ENCODE data around the gene ANKRD31.

Gene ANKRD31

DNA sequence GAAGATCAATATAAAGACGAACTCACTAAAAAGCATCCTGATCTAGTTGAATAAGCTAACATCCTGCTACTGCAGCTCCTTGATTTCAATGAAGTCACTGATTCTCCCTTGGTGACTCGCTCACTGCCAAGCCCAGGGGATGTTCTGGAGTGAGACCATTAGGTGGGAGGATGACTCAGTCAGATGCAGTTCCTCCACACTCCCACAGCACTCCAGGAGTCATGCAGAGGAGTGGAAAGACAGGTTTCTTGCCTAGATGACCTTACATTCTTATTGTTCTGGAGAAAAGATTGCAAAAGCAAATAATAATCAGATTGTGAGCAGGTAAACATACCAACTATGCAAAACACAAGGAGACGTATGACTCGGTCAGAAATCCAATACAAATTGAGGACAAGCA is 199.6 kb downstream of the ANKRD31 start:
- no peak for TF ChIP-seq TAF1 (IDR thresholded peaks at IDR 0.05; ENCODE audit: low read depth, low read length)
- no peak for TF ChIP-seq POLR2A (IDR thresholded peaks at IDR 0.05; ENCODE audit: low read depth, low read length)
- TF ChIP-seq POLR2AphosphoS5 (IDR thresholded peaks at IDR 0.05; ENCODE audit: low read depth, low read length): no peak
- TF ChIP-seq PAX5 (IDR thresholded peaks at IDR 0.05; ENCODE audit: insufficient read depth, low read length, severe bottlenecking): no peak
- TF ChIP-seq SPI1 (IDR thresholded peaks at IDR 0.05; ENCODE audit: low read depth, low read length): no peak
- no peak for TF ChIP-seq POU2F2 (IDR thresholded peaks at IDR 0.05; ENCODE audit: low read depth, low read length)
- DNase-seq (ENCODE audit: insufficient read length, low spot score) (no peak), FAIRE-seq (no peak)

- TF ChIP-seq TAF1 (IDR thresholded peaks at IDR 0.05; ENCODE audit: low read depth, low read length): no peak
- no peak for FAIRE-seq
Observed at GRCh38 chr5:75034137-75034739, 202.4 kb downstream of the ANKRD31 start.

DNA sequence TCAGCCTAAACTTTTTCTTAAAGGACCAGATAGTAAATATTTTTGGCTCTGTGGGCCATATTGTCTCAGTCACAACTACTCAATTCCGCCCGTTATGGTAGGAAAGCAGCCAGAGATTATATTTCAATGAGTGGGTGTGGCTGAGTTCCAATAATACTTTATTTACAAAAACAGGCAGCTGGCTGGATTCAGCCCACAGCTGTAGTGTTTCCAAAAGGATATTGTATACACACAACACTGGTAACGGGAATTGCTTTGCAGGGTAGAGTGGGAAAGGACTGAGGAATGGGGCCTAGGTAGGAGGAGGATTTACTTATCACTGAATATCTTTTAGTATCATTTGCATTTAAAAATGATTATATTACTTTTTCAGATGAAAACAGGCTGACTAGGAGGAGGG is 205.3 kb downstream of the ANKRD31 start:
- DNase-seq (ENCODE audit: insufficient read length, low spot score) (no peak), FAIRE-seq (no peak)
- no peak for TF ChIP-seq SPI1 (IDR thresholded peaks at IDR 0.05; ENCODE audit: low read depth, low read length)
- TF ChIP-seq POLR2AphosphoS5 (IDR thresholded peaks at IDR 0.05; ENCODE audit: low read depth, low read length): no peak
- no peak for TF ChIP-seq TAF1 (IDR thresholded peaks at IDR 0.05; ENCODE audit: low read depth, low read length)
- TF ChIP-seq PAX5 (IDR thresholded peaks at IDR 0.05; ENCODE audit: insufficient read depth, low read length, severe bottlenecking): no peak
- no peak for TF ChIP-seq POU2F2 (IDR thresholded peaks at IDR 0.05; ENCODE audit: low read depth, low read length)
- no peak for TF ChIP-seq POLR2A (IDR thresholded peaks at IDR 0.05; ENCODE audit: low read depth, low read length)

More at GRCh38 chr5:75034137-75034739, 202.4 kb downstream of the ANKRD31 start:
- DNase-seq (ENCODE audit: insufficient read length, low spot score): no peak

DNA sequence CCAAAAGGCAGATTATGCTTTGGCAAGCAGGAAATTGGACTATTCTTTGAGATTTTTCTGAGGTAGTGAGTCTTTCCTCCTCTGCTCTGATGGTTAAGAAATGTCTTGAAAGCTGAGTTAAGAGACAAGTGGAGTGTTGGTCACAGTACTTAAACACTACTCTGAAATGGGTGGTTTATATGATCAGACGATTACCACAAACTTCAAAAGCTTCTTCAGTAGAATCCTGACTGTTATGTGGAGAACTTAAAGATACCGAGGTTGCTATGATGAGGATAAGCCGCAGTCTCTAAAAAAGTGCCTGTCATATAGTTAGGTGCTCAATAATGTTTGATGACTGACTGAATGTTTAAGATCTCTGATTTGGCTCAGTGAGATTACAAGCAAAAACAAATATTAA is 208.6 kb downstream of the ANKRD31 start:
- TF ChIP-seq PAX5 (IDR thresholded peaks at IDR 0.05; ENCODE audit: insufficient read depth, low read length, severe bottlenecking): no peak
- TF ChIP-seq TAF1 (IDR thresholded peaks at IDR 0.05; ENCODE audit: low read depth, low read length): no peak
- FAIRE-seq (no peak), DNase-seq (ENCODE audit: insufficient read length, low spot score) (no peak)

DNA sequence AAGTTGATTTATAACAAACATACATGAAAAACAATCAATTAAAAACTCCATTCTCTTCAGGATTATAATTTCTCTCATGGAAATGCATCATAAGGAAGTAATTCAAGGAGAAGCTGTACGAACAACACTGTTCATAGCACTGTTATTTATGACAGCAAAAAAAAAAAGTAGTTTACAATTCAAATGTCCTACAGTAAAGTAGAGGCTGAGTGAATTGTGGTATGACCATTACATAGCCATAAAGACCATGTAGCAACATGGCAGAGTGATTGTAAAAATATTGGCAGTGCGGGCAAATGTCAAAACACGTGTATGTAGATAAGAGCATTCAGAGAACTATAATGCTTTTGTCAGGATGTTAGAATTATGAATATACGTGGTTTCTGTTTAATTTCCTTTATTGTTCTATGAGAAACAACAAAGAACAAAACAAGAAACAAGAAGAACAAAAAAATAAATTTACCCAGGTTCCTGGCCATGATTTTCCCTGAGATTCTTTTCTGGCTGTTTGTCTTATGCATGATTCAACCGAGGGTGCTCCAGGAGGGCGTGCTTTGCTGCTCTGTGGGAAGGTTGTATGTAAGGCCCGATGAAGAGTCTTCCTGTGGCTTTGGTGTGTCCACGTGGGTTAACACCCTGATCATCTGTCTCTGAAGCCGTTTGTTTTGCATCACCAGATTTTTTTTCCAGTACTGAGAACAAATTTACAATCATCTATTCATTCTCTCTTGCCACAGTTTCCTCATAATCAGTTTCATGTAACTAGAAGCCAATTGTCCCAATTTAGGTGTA is 213.1 kb downstream of the ANKRD31 start:
- no peak for TF ChIP-seq SPI1 (IDR thresholded peaks at IDR 0.05; ENCODE audit: low read depth, low read length)
- no peak for TF ChIP-seq POLR2AphosphoS5 (IDR thresholded peaks at IDR 0.05; ENCODE audit: low read depth, low read length)
- no peak for TF ChIP-seq PAX5 (IDR thresholded peaks at IDR 0.05; ENCODE audit: insufficient read depth, low read length, severe bottlenecking)
- TF ChIP-seq POU2F2 (IDR thresholded peaks at IDR 0.05; ENCODE audit: low read depth, low read length): no peak
- TF ChIP-seq TAF1 (IDR thresholded peaks at IDR 0.05; ENCODE audit: low read depth, low read length): no peak
- no peak for TF ChIP-seq POLR2A (IDR thresholded peaks at IDR 0.05; ENCODE audit: low read depth, low read length)
- DNase-seq (ENCODE audit: insufficient read length, low spot score) (no peak), FAIRE-seq (no peak)

DNA sequence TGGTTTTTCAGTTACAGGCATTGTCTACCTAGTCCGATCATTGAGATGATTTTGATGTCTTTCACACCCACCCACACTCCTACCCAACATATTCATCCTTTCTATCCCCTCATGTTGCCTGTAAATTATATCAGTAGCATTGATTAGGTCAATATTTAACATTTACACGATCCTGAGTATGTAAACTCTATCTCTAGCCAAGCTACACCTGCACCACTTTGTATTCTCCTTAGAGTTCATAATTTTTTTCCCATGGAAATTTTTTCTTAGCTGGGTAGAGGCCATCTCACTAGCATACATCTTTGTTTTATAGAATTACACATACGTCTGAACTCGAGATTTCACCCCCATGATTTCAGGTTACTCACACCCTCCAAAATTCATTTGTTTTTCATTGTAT is 214.9 kb downstream of the ANKRD31 start:
- FAIRE-seq (no peak), DNase-seq (ENCODE audit: insufficient read length, low spot score) (no peak)
- TF ChIP-seq SPI1 (IDR thresholded peaks at IDR 0.05; ENCODE audit: low read depth, low read length): no peak
- TF ChIP-seq POLR2AphosphoS5 (IDR thresholded peaks at IDR 0.05; ENCODE audit: low read depth, low read length): no peak
- no peak for TF ChIP-seq POLR2A (IDR thresholded peaks at IDR 0.05; ENCODE audit: low read depth, low read length)
- TF ChIP-seq TAF1 (IDR thresholded peaks at IDR 0.05; ENCODE audit: low read depth, low read length): no peak
- no peak for TF ChIP-seq PAX5 (IDR thresholded peaks at IDR 0.05; ENCODE audit: insufficient read depth, low read length, severe bottlenecking)
- TF ChIP-seq POU2F2 (IDR thresholded peaks at IDR 0.05; ENCODE audit: low read depth, low read length): no peak

DNA sequence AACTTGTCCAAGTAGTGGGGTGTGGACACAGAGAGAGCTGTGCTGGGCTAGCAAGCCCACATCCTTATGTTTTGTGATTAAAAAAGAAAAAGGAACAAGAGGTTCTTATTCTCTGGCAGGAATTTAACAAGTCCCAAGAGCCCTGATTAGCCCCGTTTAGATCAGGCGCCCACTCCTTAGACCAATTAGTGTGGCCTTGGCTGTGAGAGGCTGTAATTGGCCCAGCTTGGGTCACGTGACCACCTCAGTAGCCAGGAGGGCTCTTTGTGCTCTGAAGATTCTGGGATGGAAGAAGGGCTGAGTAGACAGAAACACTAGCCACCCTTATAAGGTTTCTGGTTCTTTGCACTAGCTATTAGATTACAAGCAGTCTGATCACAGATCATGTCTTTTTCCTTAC is 215.5 kb downstream of the ANKRD31 start:
- TF ChIP-seq POLR2AphosphoS5 (IDR thresholded peaks at IDR 0.05; ENCODE audit: low read depth, low read length): no peak
- TF ChIP-seq POU2F2 (IDR thresholded peaks at IDR 0.05; ENCODE audit: low read depth, low read length): no peak
- no peak for TF ChIP-seq POLR2A (IDR thresholded peaks at IDR 0.05; ENCODE audit: low read depth, low read length)
- TF ChIP-seq SPI1 (IDR thresholded peaks at IDR 0.05; ENCODE audit: low read depth, low read length): no peak
- TF ChIP-seq TAF1 (IDR thresholded peaks at IDR 0.05; ENCODE audit: low read depth, low read length): no peak
- TF ChIP-seq PAX5 (IDR thresholded peaks at IDR 0.05; ENCODE audit: insufficient read depth, low read length, severe bottlenecking): no peak
- FAIRE-seq: no peak
- no peak for DNase-seq (ENCODE audit: insufficient read length, low spot score)

- FAIRE-seq (no peak), DNase-seq (ENCODE audit: insufficient read length, low spot score) (no peak)
- TF ChIP-seq POLR2A (IDR thresholded peaks at IDR 0.05; ENCODE audit: low read depth, low read length) (no peak), POU2F2 (IDR thresholded peaks at IDR 0.05; ENCODE audit: low read depth, low read length) (no peak), TAF1 (IDR thresholded peaks at IDR 0.05; ENCODE audit: low read depth, low read length) (no peak), PAX5 (IDR thresholded peaks at IDR 0.05; ENCODE audit: insufficient read depth, low read length, severe bottlenecking) (no peak), SPI1 (IDR thresholded peaks at IDR 0.05; ENCODE audit: low read depth, low read length) (no peak), POLR2AphosphoS5 (IDR thresholded peaks at IDR 0.05; ENCODE audit: low read depth, low read length) (no peak)
Observed at GRCh38 chr5:75020016-75020656, 216.5 kb downstream of the ANKRD31 start.

DNA sequence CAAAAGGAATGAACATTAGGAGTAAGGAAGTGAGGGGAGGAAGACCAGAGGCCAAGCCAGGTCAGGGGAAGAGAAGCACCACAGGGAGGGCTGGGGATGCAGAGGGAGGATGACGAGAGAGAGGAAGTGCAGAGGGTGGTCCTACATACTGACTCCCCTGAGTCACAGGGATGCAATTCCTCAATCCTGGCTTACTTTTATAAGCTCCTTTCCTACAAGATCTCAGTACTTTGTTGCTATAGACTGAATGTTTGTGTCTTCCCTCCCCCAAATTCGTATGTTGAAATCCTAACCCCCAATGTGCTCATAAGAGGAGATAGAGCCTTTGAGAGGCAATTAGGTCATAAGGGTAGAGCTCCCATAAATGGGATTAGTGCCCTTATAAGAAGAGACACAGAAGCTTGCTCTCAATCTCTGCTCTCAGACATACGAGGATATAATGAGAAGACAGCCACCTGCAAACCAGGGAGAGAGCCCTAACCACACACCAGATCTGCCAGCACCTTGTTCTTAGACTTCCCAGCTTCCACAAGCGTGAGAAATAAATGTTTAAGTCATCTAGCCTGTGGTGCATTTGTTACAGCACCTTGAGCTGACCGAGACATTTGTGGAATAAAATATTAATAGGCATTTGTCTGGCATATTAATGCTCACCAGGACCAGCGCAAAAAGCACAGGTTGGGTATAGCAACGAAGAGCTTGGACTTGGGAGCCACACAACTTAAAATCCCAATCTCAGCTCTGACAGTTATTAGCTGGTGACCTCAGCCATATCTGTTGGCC is 217.7 kb downstream of the ANKRD31 start:
- FAIRE-seq: no peak
- TF ChIP-seq TAF1 (IDR thresholded peaks at IDR 0.05; ENCODE audit: low read depth, low read length) (no peak), POU2F2 (IDR thresholded peaks at IDR 0.05; ENCODE audit: low read depth, low read length) (no peak), POLR2A (IDR thresholded peaks at IDR 0.05; ENCODE audit: low read depth, low read length) (no peak), SPI1 (IDR thresholded peaks at IDR 0.05; ENCODE audit: low read depth, low read length) (no peak), POLR2AphosphoS5 (IDR thresholded peaks at IDR 0.05; ENCODE audit: low read depth, low read length) (no peak), PAX5 (IDR thresholded peaks at IDR 0.05; ENCODE audit: insufficient read depth, low read length, severe bottlenecking) (no peak)
- DNase-seq (ENCODE audit: insufficient read length, low spot score): no peak

Measured in GM12891 (cell line).